K562 (cell line): ENCODE measurements around the gene VASH1. TPM values are rescaled to one million over a fixed set of nuclear protein-coding genes. Genes with fewer than 3 reads are reported as not detected.

Experiments used
- AFF4 ChIP-seq: sonication (generic); formaldehyde crosslinking; IDR thresholded peaks from 2 replicates; pipeline ENCODE4 v1.8.0; 2023; ENCODE audit warnings: mild to moderate bottlenecking, missing genetic modification reagents
- ELF1 ChIP-seq: fragments of 200-800 bp; sonication (Bioruptor generic); IDR thresholded peaks from 2 replicates; pipeline ENCODE4 v1.6.1; 2016; ENCODE audit warnings: missing genetic modification characterization, missing compliant biosample characterization
- ELK1 ChIP-seq: sonication (generic); formaldehyde crosslinking; IDR thresholded peaks from 2 replicates; pipeline ENCODE4 v1.8.1; 2022; ENCODE audit warnings: missing genetic modification reagents
- EWSR1 ChIP-seq: fragments of 450-650 bp; IDR thresholded peaks from 2 replicates; pipeline ENCODE4 v1.6.1; 2018; ENCODE audit warnings: borderline replicate concordance, mild to moderate bottlenecking, low read depth, moderate library complexity; ENCODE audit not compliant: partially characterized antibody
- ILK ChIP-seq: fragments of 450-650 bp; IDR thresholded peaks from 2 replicates; pipeline ENCODE4 v1.6.1; 2016; ENCODE audit warnings: missing genetic modification characterization, low read depth, mild to moderate bottlenecking, missing compliant biosample characterization, moderate library complexity, borderline replicate concordance
- MITF ChIP-seq: IDR thresholded peaks from 2 replicates; pipeline ENCODE4 v1.6.1; 2014; ENCODE audit warnings: antibody characterized with exemption
- NFYB ChIP-seq: IDR thresholded peaks from 2 replicates; pipeline ENCODE4 v1.6.1; 2011; ENCODE audit warnings: mild to moderate bottlenecking, moderate library complexity; ENCODE audit not compliant: insufficient read length; ENCODE audit errors: extremely low read depth
- RREB1 ChIP-seq: fragments of 250-450 bp; sonication (Bioruptor Pico); IDR thresholded peaks from 2 replicates; pipeline ENCODE4 v1.4.0; 2020
- SNRNP70 ChIP-seq: fragments of 200-400 bp; formaldehyde crosslinking; optimal IDR thresholded peaks from 2 replicates; pipeline ENCODE3; 2017; ENCODE audit warnings: low read depth, low read length
- TARDBP ChIP-seq: fragments of 450-650 bp; IDR thresholded peaks from 2 replicates; pipeline ENCODE4 v1.6.1; 2016
- ZEB2 ChIP-seq: fragments of 450-650 bp; IDR thresholded peaks from 2 replicates; pipeline ENCODE4 v1.6.1; 2016
- ZNF277 ChIP-seq: fragments of 250-450 bp; sonication (Bioruptor Pico); IDR thresholded peaks from 2 replicates; pipeline ENCODE4 v1.8.0; 2022; ENCODE audit warnings: inconsistent platforms, mild to moderate bottlenecking, moderate library complexity, borderline replicate concordance
- polyA plus RNA-seq, 8 experiments: library from polyadenylated mRNA; depleted of rRNA in 4 of 8; stranded (reverse) in 5 of 8; unstranded in 3 of 8; fragments of >200 nt; fragmentation: Nextera tagmentation in 2 of 8; fragmentation: Illumina TruSeq in 1 of 8; extraction: Ambion mirVana in 2 of 8; extraction: Trizol in 1 of 8; gene quantifications; 2 replicates each; pipeline versions ENCODE4 v1.2.1 to v1.2.3, GENCODE V29; 2011 to 2014; ENCODE audit warnings: inconsistent platforms in 1 of 8, missing spikeins in 1 of 8
- total RNA-seq, 7 experiments: library from RNA; depleted of rRNA in 6 of 7; stranded (reverse); fragments of >200 nt in 6 of 7; fragmentation: Illumina TruSeq in 2 of 7; extraction: Trizol in 2 of 7; gene quantifications; 2 replicates each; pipeline versions ENCODE4 v1.2.1 to v1.2.3, GENCODE V29; 2011 to 2021; ENCODE audit warnings: low replicate concordance in 1 of 7

The VASH1 gene
- total and polyA plus RNA-seq, 9 of the 15 experiments (the other 6 are each of a cell fraction or from before 2014, with no cell fraction given) = 0.01 to 0.43 (median 0.13) TPM; not detected in 1

GRCh38 chr14:76812422-76813383 lies 51.4 kb downstream of the VASH1 start, which contains the start of gene ANGEL1 (continued):
- TF ChIP-seq ELK1 (CRISPR knock-in tag) (no peak), AFF4 (no peak), ZNF277 (no peak), TARDBP (no peak), NFYB (no peak), MITF (peak; percentile 78), ZEB2 (no peak), RREB1 (CRISPR knock-in tag) (no peak), EWSR1 (no peak), SNRNP70 (no peak), ELF1 (tag) (no peak), ILK (tag) (no peak)
